Keratinocyte (primary cell): ENCODE measurements around the gene RCAN3.

Experiments
- EZH2 ChIP-seq: IDR thresholded peaks from one replicate; pipeline ENCODE4 v1.6.1; 2012; ENCODE audit warnings: inconsistent platforms, mild to moderate bottlenecking, low read length, moderate library complexity
- TF ChIP-seq, protein P1 (sequence below), 3 experiments: IDR thresholded peaks in 1 of 3; conservative IDR thresholded peaks in 1 of 3; optimal IDR thresholded peaks in 1 of 3; 2 replicates in 2 of 3; 3 replicates in 1 of 3; pipeline versions ENCODE3 to v1.5.1; 2011; ENCODE audit warnings: low read length in 3 of 3, mild to moderate bottlenecking in 3 of 3, moderate library complexity in 2 of 3, control low read depth in 1 of 3, inconsistent platforms in 1 of 3; ENCODE audit not compliant: insufficient read depth in 2 of 3; ENCODE audit errors: extremely low read depth in 1 of 3

DNA sequence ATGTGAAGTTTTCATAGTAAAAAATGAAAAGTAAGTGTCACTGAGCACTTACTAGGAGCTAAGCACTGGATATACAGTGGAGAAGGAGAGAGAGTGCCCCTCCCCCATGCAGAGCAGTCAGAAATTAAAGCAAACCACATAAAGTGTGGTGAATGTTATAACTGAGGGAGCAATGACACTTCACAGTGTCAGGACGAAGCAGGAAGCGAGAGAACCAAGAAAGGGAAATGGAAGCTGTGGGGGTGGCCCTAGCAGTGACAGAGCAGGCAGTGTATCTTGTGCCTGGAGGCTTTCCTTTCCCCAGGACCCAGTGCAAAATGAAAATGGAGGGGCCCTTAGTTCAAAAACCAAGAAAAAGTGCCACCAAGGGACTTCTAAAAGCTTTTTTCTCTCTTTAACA lies 21.5 kb upstream of the RCAN3 start:
- TF ChIP-seq, protein P1, sequence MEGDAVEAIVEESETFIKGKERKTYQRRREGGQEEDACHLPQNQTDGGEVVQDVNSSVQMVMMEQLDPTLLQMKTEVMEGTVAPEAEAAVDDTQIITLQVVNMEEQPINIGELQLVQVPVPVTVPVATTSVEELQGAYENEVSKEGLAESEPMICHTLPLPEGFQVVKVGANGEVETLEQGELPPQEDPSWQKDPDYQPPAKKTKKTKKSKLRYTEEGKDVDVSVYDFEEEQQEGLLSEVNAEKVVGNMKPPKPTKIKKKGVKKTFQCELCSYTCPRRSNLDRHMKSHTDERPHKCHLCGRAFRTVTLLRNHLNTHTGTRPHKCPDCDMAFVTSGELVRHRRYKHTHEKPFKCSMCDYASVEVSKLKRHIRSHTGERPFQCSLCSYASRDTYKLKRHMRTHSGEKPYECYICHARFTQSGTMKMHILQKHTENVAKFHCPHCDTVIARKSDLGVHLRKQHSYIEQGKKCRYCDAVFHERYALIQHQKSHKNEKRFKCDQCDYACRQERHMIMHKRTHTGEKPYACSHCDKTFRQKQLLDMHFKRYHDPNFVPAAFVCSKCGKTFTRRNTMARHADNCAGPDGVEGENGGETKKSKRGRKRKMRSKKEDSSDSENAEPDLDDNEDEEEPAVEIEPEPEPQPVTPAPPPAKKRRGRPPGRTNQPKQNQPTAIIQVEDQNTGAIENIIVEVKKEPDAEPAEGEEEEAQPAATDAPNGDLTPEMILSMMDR (optimal IDR thresholded peaks at IDR 0.05 in 1 of 3, IDR thresholded peaks at IDR 0.05 in 1 of 3, conservative IDR thresholded peaks at IDR 0.05 in 1 of 3; ENCODE audit: extremely low read depth in 1 of 3, insufficient read depth in 2 of 3, low read length in 3 of 3): no peak
- no peak for TF ChIP-seq EZH2
